IMR-90 (cell line): ENCODE results near the gene SMC6.

Source experiments
- CEBPB ChIP-seq: IDR thresholded peaks from 2 replicates; pipeline ENCODE4 v1.6.1; 2012; ENCODE audit warnings: low read depth, low read length, improper control_type of control experiment
- CHD1 ChIP-seq: IDR thresholded peaks from 2 replicates; pipeline ENCODE4 v1.6.1; 2012; ENCODE audit warnings: low read depth, low read length, improper control_type of control experiment
- FOS ChIP-seq: fragments of 150-350 bp; IDR thresholded peaks from 2 replicates; pipeline ENCODE4 v1.6.1; 2016; ENCODE audit warnings: low read depth, low read length
- MAFK ChIP-seq: IDR thresholded peaks from 2 replicates; pipeline ENCODE4 v1.6.1; 2012; ENCODE audit warnings: low read depth, low read length, improper control_type of control experiment
- MAZ ChIP-seq: IDR thresholded peaks from 2 replicates; pipeline ENCODE4 v1.6.1; 2012; ENCODE audit warnings: low read depth, mild to moderate bottlenecking, low read length, improper control_type of control experiment, moderate library complexity, borderline replicate concordance
- MXI1 ChIP-seq: IDR thresholded peaks from 2 replicates; pipeline ENCODE4 v1.6.1; 2012; ENCODE audit warnings: low read depth, mild to moderate bottlenecking, low read length, moderate library complexity, borderline replicate concordance
- POLR2A ChIP-seq: IDR thresholded peaks from 2 replicates; pipeline ENCODE4 v1.6.1; 2012; ENCODE audit warnings: mild to moderate bottlenecking, low read depth, low read length
- RAD21 ChIP-seq: IDR thresholded peaks from 2 replicates; pipeline ENCODE4 v1.6.1; 2012; ENCODE audit warnings: low read length, improper control_type of control experiment
- SMC3 ChIP-seq: fragments of 150-350 bp; IDR thresholded peaks from 2 replicates; pipeline ENCODE4 v1.6.1; 2016; ENCODE audit warnings: low read depth, mild to moderate bottlenecking, antibody characterized with exemption, low read length, moderate library complexity
- USF2 ChIP-seq: fragments of 150-350 bp; IDR thresholded peaks from 2 replicates; pipeline ENCODE4 v1.6.1; 2017; ENCODE audit warnings: mild to moderate bottlenecking, antibody characterized with exemption, low read length, low read depth
- TF ChIP-seq, protein P1 (sequence below): conservative IDR thresholded peaks from 2 replicates; pipeline ENCODE4 v1.5.1; 2012; ENCODE audit warnings: mild to moderate bottlenecking, low read depth, low read length, improper control_type of control experiment
- TF ChIP-seq, protein P2 (sequence below): fragments of 150-350 bp; IDR thresholded peaks from 2 replicates; pipeline ENCODE4 v1.6.1; 2016; ENCODE audit warnings: low read depth, mild to moderate bottlenecking, low read length, moderate library complexity, borderline replicate concordance

DNA sequence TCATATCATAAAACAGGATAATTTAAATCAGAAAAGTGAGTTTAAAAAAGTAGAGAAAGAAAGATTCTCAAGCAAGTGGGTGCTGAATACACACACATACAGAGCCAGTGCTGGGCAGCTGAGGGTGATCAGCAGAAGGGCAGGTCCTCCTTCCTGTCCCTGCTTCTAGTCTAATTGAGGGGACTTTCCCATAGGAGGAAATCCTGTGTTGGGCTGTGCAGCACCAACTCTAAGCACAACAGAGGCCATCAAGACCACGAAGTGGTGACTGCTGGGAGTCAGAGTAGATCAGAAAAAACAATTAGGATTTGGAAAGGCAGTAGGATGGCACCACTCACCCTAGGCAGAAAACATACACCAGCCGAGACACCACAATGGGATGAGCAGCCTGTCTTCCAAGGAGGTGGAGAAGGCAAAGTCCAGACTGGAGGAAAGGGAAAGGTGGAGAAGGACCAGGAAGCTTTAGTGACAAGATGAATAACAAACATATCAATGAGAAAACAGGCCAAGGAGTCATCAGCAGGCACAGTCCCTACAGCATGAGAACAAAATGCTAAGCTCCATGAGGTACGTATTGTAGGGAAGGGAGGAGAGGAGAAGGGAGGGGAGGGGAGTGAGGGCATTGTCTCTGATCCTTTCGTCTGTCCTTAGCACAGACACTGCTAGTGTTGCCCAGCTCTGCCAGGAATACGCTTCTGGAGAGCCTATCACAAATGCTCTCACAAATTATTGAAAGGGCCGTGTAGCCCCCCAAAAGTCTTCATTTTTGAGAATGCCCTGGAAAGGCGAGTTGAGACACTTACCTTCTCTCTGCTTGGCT lies 45.9 kb upstream of the SMC6 start:
- TF ChIP-seq, protein P1, sequence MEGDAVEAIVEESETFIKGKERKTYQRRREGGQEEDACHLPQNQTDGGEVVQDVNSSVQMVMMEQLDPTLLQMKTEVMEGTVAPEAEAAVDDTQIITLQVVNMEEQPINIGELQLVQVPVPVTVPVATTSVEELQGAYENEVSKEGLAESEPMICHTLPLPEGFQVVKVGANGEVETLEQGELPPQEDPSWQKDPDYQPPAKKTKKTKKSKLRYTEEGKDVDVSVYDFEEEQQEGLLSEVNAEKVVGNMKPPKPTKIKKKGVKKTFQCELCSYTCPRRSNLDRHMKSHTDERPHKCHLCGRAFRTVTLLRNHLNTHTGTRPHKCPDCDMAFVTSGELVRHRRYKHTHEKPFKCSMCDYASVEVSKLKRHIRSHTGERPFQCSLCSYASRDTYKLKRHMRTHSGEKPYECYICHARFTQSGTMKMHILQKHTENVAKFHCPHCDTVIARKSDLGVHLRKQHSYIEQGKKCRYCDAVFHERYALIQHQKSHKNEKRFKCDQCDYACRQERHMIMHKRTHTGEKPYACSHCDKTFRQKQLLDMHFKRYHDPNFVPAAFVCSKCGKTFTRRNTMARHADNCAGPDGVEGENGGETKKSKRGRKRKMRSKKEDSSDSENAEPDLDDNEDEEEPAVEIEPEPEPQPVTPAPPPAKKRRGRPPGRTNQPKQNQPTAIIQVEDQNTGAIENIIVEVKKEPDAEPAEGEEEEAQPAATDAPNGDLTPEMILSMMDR, result no peak
- TF ChIP-seq, protein P2, sequence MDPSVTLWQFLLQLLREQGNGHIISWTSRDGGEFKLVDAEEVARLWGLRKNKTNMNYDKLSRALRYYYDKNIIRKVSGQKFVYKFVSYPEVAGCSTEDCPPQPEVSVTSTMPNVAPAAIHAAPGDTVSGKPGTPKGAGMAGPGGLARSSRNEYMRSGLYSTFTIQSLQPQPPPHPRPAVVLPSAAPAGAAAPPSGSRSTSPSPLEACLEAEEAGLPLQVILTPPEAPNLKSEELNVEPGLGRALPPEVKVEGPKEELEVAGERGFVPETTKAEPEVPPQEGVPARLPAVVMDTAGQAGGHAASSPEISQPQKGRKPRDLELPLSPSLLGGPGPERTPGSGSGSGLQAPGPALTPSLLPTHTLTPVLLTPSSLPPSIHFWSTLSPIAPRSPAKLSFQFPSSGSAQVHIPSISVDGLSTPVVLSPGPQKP, result no peak
- no peak for TF ChIP-seq CHD1
- TF ChIP-seq POLR2A, result no peak
- TF ChIP-seq USF2, result no peak
- no peak for TF ChIP-seq MXI1
- no peak for TF ChIP-seq RAD21
- no peak for TF ChIP-seq MAFK
- TF ChIP-seq SMC3, result no peak
- TF ChIP-seq CEBPB, result no peak
- no peak for TF ChIP-seq FOS
- no peak for TF ChIP-seq MAZ
